KBM-7 (cell line): ENCODE data around the gene NDUFA11.
A peak's percentile ranks its signal among the peaks of the same experiment; 100 is the strongest.
"Not testable (repeated sequence)": the region's sequence is repeated elsewhere in the genome, so short reads cannot be mapped to it uniquely, and the experiment has no call there.

ENCODE experiments used
- DNase-seq: peaks from one replicate; pipeline ENCODE4 v3.0.0-alpha.2; 2015
- in situ Hi-C: fragments of 300-500 bp; cut with MboI; formaldehyde crosslinking; loops from 2 replicates; pipeline ENCODE4 v1.14.3; 2020; ENCODE audit warnings: low sequenced_read_pairs, low pct_unique_long_range_greater_than_20kb, mixed read lengths

Gene NDUFA11

DNA sequence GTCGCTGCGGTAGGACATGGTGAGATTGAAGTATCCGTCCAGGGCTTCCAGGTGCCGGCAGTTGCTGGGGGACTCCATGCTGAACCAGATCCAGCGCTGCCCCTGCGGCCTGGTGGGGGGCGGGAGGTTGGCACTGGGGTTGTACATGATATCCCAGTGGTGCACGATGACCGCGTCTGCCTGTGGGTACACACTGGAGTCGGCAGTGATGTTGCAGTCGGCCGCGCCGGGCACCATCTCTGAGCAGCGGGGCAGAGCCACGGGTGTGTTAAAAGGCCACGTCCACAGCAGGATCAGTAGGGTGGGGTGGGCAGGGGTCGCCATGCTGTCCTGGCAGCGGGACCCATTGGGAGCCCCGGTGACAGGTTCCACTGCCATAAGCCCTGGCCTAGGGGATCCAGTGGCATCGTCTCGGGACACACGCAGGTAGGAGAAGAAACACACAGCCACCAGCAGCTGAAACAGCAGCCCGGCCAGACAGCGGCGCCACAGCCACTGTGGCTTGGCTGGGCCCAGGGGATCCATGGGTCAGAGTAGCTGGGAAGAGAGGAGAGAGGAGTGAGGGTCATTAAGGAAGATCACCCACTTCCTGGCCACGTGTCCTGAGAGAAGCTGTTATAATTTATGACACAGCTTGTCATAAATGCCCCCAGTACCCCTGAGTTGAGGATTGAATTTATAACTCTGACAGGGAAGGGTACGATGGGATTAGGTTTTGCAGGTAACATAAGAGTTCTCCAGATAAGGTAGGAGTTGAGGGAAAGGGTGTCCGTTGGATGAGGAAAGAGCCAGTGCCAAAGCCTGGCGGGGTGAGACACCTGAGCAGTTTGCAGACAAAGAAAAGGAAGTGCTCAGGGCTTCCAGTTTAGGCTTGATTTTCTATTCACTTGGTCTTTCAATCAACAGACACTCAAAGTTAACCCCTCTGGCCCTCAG, 36.1 kb downstream of the NDUFA11 start:
- no peak for DNase-seq
- in situ Hi-C loops = no loop called here

DNA sequence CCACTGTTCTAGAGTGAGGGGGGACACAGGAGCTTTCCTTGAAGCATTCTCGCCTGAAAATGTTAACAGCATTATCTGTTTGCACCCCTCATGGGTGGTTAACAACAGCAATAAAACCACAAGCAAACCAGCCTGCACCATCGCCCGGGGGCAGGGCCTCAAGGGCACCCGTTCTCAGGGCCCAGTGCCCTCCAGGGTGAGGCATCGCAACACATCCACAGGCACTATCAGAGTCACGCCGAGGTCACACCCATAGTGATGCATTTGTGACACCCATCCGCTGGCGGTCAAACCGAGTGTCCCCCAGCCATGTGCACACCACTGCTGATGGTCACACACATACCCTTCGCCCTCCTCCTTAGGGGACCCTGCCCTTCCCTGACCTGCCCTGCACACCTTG, 37.8 kb downstream of the NDUFA11 start:
- no peak for DNase-seq
- in situ Hi-C loops = no loop called here

DNA sequence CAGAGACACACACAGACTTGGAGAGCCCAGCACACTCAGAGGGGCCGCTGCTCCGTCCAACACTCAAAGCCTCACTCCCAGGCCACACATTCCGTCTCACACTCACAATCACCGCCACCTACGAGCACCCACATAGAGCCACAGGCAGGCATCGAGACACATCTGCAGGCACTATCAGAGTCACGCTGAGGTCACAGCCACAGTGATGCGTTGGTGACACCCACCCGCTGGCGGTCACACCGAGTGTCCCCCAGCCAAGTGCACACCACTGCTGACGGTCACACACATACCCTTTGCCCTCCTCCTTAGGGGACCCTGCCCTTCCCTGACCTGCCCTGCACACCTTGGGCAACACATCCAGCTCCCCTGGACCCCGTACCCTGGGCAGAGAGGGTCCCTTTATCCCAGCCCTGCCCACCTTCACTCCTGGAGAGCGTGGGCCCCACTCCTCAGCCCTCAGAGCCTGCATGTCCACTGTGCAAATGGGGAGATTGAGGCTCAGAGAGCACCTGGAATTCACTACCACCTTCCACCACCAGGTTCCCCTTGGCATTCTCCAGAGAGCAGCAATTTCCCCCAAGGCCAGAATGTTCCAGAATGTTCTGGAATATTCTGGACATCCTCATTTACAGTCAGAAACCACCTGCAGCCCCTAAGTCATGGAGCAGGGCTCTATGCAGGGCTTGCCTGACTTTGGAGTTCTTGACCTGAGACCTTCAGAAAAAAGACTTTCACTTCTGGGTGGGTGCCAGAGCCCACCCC, 38.7 kb downstream of the NDUFA11 start:
- in situ Hi-C loops = no loop called here
- no peak for DNase-seq

DNA sequence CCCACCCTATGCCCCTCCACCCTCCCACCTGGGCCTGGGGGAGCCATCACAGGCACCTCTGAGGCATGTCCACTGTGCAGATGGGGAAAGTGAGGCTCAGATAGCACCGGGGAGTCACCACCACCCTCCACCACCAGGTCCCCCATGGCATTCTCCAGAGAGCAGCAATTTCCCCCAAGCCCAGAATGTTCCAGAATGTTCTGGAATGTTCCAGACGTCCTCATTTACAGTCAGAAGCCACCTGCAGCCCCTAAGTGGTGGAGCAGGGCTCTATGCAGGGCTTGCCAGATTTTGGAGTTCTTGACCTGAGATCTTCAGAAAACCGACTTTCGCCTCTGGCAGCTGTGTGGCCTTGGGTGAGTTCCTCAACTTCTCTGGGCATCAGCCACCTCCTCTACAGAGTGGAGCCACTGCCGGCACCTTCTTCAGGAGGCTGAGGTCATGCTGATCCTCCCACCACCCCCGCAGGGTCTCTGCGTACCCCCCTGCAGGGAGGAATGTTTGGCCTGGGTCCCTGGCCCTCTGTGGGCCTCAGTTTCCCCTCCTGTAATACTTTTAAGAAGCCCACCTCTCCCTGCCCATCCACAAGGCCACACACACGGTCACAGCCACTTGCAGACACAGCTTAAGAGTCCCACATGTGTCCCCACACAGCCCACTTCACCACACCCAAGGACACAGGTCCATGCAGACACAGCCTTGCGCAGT, 39.4 kb downstream of the NDUFA11 start:
- in situ Hi-C loops = no loop called here
- no peak for DNase-seq

DNA sequence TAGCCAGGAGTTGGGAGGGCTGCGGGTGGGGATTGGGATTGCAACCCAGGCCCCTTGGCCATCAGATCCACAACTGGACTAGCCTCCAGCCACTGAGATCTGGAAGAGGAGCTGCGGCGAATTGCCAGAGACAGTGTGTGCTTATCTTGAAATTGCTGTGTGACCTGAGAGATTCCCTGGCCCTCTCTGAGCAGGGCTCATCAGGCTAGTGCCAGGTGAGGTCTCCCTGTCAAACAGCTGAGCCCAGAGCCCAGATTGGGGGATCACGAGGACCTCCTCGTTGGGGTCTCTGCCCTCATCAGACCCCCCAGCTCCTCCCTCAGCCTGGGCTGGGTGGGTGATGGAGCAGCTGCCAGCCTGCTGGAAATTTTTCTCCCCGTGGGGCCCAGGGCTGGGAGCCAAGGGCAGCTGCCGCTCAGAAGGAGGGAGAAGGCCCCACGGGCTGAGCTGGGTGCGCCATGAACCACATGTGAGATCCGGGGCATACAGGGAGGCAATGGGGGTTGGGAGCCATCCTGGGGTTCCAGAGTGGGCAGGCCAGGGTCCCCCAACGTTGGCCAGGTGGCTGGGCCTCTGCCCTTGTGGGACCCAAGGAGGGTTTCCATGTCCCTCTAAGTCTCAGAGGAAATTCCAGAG, 40.4 kb downstream of the NDUFA11 start:
- in situ Hi-C loops = no loop called here
- DNase-seq = no peak

DNA sequence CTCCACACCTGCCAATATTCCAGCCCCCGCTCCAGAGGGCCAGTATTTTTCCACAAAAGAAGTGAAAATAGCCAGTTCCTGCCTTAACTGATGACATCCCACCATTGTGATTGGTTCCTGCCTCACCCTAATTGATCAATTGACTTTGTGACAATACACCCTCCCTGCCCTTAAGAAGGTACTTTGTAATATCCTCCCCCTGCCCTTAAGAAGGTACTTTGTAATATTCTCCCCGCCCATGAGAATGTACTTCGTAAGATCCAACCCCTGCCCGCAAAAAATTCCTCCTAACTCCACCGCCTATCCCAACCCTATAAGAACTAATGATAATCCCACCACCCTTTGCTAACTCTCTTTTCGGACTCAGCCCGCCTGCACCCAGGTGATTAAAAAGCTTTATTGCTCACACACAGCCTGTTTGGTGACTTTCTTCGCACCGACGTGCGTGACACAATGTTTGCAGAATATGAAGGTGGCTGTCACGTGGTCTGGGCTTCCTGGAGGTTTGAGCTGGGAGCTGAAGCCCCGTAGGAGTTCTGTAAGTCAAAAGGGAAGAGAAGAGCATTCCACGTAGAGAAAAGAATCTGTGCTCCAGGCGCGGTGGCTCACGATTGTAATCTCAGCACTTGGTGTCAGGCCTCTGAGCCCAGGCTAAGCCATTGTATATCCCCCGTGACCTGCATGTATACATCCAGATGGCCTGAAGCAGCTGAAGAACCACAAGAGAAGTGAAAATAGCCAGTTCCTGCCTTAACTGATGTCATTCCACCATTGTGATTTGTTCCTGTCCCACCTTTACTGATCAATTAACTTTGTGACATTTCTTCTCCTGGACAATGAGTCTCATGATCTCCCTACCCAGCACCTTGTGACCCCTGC, 46.1 kb downstream of the NDUFA11 start:
- in situ Hi-C loops = no loop called here

DNA sequence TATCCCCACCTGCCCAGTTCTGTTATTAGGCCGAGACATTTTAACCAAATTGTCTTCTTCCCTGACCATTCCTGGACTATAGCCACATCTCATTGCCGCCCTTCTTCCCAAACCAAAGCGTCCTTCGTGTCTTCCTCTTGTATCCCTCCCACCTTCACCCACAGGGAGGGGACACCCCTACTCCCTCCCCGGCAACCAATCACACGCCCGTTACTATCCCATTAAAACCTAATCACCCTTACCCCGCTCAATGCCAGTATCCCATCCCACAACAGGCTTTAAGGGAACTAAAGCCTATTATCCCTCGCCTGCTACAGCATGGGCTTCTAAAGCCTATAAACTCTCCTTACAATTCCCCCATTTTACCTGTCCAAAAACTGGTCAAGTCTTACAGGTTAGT, 48.4 kb downstream of the NDUFA11 start:
- DNase-seq, in situ Hi-C loops: not testable (repeated sequence)

More for the DNA sequence above, 46.1 kb downstream of the NDUFA11 start:
- DNase-seq = no peak

DNA sequence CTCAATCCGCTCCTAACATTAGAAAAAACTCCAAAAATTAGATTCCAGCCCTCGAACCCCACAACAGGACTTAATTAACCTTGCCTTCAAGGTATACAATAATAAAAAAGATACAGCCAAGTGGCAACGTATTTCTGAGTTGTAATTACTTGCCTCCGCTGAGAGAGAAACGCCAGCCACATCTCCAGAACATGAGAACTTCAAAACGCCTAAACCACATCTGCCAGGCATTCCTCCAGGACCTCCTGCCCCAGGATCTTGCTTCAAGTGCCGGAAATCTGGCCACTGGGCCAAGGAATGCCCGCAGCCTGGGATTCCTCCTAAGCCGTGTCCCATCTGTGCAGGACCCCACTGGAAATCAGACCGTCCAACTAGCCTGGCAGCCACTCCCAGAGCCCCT, 49.5 kb downstream of the NDUFA11 start:
- DNase-seq, in situ Hi-C loops: not testable (repeated sequence)

DNA sequence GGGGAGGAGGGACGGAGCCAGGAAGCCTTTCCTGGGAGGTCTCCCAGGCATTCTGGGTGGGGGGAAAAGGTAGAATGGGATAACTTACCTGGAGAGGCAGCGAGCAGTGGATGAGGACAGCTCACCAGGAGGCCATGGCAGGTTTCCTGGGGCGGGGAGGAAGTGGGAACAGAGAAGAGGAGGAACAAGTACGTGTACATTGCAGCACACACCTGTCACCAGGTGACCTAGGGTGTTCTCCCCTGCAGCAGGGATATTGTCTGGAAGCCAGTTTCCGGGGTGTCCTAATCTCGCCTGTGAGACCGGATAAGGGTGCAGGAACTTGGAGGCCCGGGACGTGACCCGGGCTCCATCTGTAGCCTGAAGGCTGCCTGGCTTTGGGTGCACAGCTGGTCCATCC, 52.3 kb downstream of the NDUFA11 start, which contains the start of gene FUT3:
TSS of gene FUT3 (minus strand) at position 148 of the 400 bp plus-strand sequence.
- in situ Hi-C loops = no loop called here
- DNase-seq = no peak

DNA sequence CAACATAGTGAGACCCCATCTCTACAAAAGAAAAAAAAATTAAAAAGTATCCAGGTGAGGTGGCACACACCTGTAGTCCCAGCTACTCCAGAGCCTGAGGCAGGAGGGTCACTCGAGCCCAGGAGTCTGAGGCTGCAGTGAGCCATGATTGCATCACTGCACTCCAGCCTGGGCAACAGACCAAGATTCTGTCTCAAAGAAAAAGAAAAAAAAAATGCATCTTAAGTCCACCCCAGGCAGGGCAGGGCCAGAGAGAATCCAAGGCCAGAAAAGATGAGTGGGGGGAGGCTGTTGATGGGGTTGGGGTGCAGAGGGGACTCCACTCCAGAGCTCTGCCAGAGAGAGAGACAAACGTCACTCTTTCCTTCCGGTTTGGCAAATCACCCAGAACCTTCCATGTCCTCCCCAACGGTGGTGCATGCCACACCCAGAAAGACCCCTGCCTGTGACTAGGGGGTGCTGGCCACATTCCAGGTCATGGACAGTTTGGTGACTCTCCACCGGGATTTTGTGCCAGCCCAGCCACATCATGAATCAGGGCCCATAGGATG, 52.8 kb downstream of the NDUFA11 start:
- DNase-seq = peak; percentile 36
- in situ Hi-C loops = no loop called here

DNA sequence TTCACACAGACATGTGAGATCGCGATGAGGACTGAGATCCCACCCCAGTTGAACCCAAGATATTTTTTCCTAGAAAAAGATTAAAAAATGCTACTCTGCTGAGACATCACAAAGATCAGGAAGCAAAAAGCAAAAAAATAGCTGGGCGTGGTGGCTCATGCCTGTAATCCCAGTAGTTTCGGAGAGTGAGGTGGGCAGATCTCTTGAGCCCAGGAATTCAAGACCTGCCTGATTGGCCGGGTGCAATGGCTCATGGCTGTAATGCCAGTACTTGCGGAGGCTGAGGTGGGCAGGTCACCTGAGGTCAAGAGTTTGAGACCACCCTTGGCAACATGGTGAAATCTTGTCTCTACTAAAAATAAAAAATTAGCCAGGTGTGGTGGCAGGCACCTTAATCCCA, 53.4 kb downstream of the NDUFA11 start:
- no peak for DNase-seq
- in situ Hi-C loops = no loop called here

DNA sequence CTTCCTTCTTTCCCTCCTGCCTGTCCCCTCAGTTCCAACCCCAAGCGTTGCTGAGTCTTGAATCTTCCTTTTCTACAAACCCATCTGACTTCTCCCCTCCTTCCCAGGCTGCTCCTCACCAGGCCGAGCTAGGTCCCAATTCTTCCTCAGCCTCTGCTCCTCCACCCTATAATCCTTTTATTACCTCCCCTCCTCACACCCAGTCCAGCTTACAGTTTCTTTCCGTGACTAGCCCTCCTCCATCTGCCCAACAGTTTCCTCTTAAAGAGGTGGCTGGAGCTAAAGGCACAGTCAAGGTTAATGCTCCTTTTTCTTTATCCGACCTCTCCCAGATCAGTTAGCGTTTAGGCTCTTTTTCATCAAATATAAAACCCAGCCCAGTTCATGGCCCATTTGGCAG, 55.0 kb downstream of the NDUFA11 start:
- in situ Hi-C loops = not testable (repeated sequence)
- peak; percentile 23 for DNase-seq

DNA sequence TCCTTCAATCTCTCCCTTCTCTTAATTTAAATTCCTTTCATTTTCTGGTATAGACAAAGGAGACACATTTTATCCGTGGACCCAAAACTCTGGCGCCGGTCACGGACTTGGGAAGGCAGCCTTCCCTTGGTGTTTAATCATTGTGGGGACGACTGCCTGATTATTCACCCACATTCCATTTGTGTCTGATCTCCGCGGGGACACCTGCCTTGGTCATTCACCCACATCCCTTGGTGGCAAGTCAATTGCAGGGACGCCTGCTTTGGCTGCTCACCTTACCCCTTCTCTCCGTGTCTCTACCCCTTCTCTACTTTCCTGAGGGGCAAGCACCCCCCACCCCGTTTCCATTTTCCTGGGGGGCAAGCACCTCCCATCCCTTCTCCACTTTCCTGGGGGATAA, 55.7 kb downstream of the NDUFA11 start:
- DNase-seq, in situ Hi-C loops: not testable (repeated sequence)
